ENCODE results near the gene GPX3.

GRCh38 chr5:151074557-151074956, 54.2 kb downstream of the GPX3 start:
- no peak for TF ChIP-seq CTCF (IDR thresholded peaks at IDR 0.05)
- TF ChIP-seq POLR2A (IDR thresholded peaks at IDR 0.05), result no peak
- no peak for TF ChIP-seq EP300 (IDR thresholded peaks at IDR 0.05; ENCODE audit: low read depth)

Measured in transverse colon (tissue), 3 donors.